ENCODE results near the gene RERE. TPM values are rescaled to one million over a fixed set of nuclear protein-coding genes. Genes with fewer than 3 reads are reported as not detected.
A peak's percentile ranks its signal among the peaks of the same experiment; 100 is the strongest.

Gene RERE
- total RNA-seq, 1 experiment from 2014 or later: 47.4 TPM

DNA sequence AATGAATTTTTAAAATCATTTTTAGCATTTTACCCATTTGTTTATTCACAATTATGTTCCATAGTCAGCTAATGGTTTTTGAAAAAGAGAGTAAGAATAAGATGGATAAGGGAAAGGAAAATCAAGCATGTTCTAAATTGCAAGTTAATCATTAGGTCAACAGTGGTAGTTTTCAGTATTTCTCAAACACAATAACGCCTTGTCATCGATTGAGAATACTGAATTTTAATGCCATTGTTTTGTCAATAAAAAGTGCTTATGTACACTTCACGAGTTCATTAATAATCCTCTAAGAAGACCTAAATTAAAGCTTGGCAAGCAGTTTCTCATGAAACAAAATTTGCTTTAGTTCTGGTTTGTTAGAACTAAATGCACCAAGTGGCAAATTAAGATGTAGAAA is 100.3 kb downstream of the RERE start:
- Histone ChIP-seq H3K4me3 (no peak overlapping the region), H3K27me3 (no peaks in the 10 kb centered on the region), H3K27ac (no peak overlapping the region), H3K4me1 (peaks cover 9% of the 10 kb centered on the region), H3K9me3 (replicated peaks) (no peaks in the 10 kb centered on the region), H3K36me3 (no peaks in the 10 kb centered on the region)
- no peak for DNase-seq

DNA sequence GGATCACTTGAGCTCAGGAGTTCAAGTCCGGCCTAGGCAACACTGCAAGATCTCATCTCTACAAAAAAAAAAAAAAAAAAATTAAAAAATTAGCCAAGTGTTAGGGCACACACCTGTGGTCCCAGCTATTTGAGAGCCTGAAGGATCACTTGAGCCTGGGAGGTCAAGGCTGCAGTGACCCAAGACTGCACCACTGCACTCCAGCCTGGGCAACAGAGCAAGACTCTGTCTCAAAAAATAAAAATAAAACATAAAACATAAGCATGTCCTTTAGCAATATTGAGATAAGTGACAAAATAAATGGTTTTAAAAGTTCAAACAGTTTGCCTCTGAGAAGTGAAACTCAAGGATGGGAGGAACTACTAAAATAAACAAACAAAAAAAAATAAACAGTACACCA is 101.2 kb downstream of the RERE start:
- no peak for DNase-seq

DNA sequence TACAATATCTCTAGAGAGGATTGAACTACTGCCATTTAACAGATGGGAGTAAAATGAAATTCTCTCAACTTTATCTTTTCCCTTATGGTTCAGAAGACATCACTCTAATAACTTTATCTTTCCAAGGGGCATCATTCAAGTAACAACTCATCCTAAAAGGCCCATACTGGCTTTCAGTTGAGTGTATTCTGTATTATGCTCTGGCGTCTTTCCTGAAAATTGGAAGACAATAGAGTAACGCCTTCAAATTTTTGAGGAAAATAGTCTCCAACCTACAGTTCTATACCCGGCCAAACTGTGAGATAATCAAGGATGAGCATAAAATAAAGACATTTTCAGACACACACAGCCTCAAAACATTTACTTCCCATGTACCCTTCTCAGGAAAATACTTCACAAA is 103.3 kb downstream of the RERE start:
- no peaks in the 10 kb centered on the region for H3K27me3 ChIP-seq
- no peak overlapping the region for H3K4me3 ChIP-seq
- H3K27ac ChIP-seq: no peak overlapping the region
- no peaks in the 10 kb centered on the region for H3K9me3 ChIP-seq (replicated peaks)
- DNase-seq: no peak
- peaks cover 20% of the 10 kb centered on the region for H3K4me1 ChIP-seq
- H3K36me3 ChIP-seq: no peaks in the 10 kb centered on the region

More for the DNA sequence above, 101.2 kb downstream of the RERE start:
- Histone ChIP-seq H3K36me3 (no peaks in the 10 kb centered on the region), H3K27me3 (no peaks in the 10 kb centered on the region), H3K4me3 (no peak overlapping the region), H3K9me3 (replicated peaks) (no peaks in the 10 kb centered on the region), H3K27ac (no peak overlapping the region), H3K4me1 (peaks cover 18% of the 10 kb centered on the region)

DNA sequence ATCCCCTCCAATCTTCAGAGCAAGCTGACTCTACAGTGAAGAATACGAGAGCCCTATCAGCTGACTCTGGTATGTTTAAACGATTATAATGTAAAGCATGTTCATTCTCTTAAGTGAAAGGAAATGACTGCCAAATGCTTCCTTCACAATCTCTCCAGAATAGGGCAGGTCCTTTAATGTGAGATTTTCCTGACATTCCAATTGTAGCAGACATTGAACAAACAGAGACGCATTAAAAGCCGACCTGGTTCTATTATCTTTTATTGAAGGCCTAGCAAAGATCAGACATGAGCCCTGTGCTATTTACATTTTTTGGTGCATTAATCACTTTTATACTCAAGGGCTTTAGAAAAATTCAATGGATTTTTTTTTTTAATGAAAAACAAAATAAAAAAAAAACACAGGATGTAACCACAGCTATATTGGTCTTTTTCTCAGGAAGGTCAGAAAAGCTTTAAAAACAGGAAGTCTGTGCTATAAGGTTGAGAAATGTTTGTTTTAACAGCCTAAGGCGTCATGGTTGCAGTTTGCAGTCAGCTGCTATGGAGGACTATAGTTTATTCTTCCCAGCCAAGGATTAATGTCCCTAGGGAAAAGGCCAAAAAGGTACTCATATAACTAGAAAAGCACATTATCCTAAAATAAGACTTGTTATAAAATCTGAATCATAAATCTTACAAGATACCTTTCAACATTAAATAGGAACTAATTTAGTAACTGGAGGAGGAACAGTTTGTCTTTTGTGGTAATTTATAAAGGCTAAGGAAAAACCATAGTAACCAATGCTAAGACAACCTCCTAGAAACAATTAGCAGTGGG is 104.8 kb downstream of the RERE start:
- H3K27me3 ChIP-seq: no peaks in the 10 kb centered on the region
- no peaks in the 10 kb centered on the region for H3K9me3 ChIP-seq (replicated peaks)
- H3K27ac ChIP-seq: peak overlapping the region; percentile 55
- DNase-seq: peak; percentile 66 to 93
- H3K4me1 ChIP-seq: peaks cover 24% of the 10 kb centered on the region
- peak overlapping the region; percentile 17 for H3K4me3 ChIP-seq
- H3K36me3 ChIP-seq: no peaks in the 10 kb centered on the region

DNA sequence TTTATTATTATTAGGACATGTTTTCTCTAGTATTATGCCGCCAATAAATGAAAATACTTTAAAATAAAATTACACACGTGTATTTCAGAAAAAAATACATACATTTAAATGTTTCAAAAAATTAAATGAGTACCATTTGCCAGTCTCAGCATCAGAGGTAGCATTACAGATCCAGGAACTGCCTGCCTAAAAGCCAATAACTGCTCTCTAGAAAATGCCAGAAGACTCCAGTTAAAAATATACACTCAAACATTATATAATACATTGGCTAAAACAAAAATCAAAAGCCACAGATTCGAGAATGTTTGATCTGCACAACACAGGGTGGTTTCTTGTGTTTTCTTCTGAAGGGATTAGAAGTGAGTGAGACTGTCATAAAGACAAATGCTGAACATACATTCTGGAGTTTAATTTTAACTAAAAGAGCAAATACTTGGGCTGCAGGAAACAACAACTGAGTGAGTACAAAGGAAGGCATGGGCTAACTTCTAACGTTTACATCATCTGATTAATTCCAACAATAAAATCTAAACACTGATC is 105.5 kb downstream of the RERE start:
- Histone ChIP-seq H3K4me1 (peaks cover 30% of the 10 kb centered on the region), H3K9me3 (replicated peaks) (no peaks in the 10 kb centered on the region), H3K36me3 (no peaks in the 10 kb centered on the region), H3K4me3 (peak overlapping the region; percentile 17), H3K27ac (peak overlapping the region; percentile 55), H3K27me3 (no peaks in the 10 kb centered on the region)
- DNase-seq: peak in 1 of 2 experiments; percentile 14

DNA sequence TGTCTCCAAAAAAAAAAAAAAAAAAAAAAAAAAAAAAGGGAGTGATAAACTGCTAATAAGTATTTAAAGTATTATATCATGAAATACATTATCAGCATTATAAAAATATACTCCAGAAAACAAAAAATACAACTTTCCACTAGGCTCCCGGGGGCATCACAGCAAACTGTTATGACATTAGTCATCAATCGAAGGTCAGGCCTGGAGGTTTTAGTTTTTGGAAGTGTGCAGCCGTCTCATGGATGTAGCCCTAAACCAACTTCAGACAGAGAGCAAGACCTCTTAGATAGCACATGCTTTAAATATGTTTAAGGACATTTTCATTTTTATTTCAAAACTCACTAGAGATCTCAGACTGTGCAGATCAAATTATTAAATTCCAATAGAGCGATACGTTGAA is 106.3 kb downstream of the RERE start:
- Histone ChIP-seq H3K4me1 (peaks cover 37% of the 10 kb centered on the region), H3K4me3 (no peak overlapping the region), H3K9me3 (replicated peaks) (no peaks in the 10 kb centered on the region), H3K27me3 (no peaks in the 10 kb centered on the region), H3K27ac (peak overlapping the region; percentile 55; the same call in 1 of the 2 replicates), H3K36me3 (no peaks in the 10 kb centered on the region)
- DNase-seq: peak in 1 of 2 experiments; percentile 8

DNA sequence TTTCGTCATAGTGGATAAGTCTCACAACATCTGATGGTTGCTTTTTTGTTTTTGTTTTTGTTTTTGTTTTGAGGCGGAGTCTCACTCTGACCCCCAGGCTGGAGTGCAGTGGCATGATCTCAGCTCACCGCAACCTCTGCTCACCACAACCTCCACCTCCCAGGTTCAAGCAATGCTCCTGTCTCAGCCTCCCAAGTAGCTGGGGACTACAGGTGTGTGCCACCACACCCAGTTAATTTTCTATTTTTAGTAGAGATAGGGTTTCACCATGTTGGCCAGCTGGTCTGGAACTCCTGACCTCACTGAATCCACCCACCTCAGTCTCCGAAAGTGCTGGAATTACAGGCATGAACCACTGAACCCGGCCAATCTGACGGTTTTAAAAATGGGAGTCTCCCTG is 109.2 kb downstream of the RERE start:
- Histone ChIP-seq H3K4me1 (peaks cover 39% of the 10 kb centered on the region), H3K36me3 (no peaks in the 10 kb centered on the region), H3K27ac (no peak overlapping the region), H3K4me3 (no peak overlapping the region), H3K9me3 (replicated peaks) (no peaks in the 10 kb centered on the region), H3K27me3 (no peaks in the 10 kb centered on the region)
- no peak for DNase-seq

DNA sequence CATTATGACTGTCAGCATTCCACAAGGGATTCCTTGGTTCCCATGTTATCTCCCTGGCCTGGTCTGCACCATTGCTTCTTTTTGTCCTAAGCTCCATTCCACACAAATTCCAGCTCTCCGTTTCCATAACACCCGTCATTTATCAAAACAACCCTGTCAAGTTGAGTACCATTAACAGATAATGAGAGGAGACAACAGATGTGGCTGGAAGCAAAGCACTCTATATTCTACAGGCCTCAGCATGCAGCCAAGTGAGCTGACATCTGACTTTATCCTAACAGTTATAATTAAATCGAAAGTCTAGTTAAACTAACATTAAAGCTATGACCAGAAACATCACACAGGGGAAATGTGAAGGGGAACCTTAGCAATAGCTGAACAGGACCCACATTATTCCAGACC is 110.4 kb downstream of the RERE start:
- H3K36me3 ChIP-seq: no peaks in the 10 kb centered on the region
- H3K4me1 ChIP-seq: peaks cover 31% of the 10 kb centered on the region
- H3K9me3 ChIP-seq (replicated peaks): no peaks in the 10 kb centered on the region
- H3K4me3 ChIP-seq: no peak overlapping the region
- peak overlapping the region; percentile 13; the same call in 1 of the 2 replicates for H3K27ac ChIP-seq
- peak; percentile 52 to 83 for DNase-seq
- no peaks in the 10 kb centered on the region for H3K27me3 ChIP-seq

DNA sequence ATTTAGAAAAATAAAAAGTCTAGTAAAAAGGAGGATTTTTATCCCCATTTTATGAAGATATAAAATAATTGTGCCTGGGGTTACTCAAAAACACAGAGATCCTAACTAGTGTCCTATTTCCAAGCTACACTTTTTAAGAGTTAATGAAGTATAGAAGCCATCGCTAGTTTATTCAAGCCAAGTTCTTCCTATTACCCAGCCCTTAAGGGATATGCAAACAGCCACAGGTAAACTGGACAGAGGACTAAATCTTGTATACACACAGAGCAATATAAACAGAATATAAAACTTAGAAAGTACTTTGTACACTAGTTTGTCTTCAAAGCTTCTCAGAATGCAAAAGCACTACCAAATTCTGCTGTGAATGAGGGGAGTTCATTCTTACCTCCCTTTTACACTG is 111.1 kb downstream of the RERE start:
- Histone ChIP-seq H3K4me1 (peaks cover 24% of the 10 kb centered on the region), H3K9me3 (replicated peaks) (no peaks in the 10 kb centered on the region), H3K36me3 (no peaks in the 10 kb centered on the region), H3K27me3 (no peaks in the 10 kb centered on the region), H3K4me3 (no peak overlapping the region), H3K27ac (no peak overlapping the region)
- DNase-seq: no peak

DNA sequence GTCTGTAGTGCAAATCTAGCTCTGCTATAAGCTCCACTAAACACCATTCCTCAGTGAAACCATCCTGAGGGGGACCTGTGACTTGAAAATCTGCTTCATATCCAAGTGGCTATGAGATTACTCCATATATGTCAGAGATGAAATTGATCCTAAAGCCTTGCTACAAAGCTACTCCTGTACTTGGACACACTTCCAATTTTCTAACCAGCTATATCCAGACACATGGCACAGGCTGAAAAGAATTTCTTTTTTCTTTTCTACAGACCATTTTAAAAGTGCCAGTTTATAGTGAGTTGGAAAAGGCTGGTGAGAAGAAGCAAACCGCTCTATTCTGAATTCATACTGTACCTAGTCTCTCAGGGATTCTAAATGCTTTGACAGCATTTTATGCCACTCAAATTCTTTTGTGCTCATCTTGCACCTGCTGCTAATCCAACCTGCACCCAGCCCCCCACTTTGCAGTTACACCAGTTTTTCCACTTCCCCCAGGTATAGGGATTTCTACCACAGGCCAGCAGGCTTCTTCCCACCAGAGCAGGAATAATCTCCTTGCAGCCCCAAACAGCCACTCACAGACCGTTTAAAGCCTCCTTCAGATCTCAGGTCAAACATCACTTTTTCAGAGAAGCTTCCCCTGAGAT is 112.5 kb downstream of the RERE start:
- H3K27ac ChIP-seq: no peak overlapping the region
- H3K36me3 ChIP-seq: no peaks in the 10 kb centered on the region
- no peaks in the 10 kb centered on the region for H3K27me3 ChIP-seq
- H3K4me1 ChIP-seq: peaks cover 28% of the 10 kb centered on the region
- DNase-seq: no peak
- no peaks in the 10 kb centered on the region for H3K9me3 ChIP-seq (replicated peaks)
- no peak overlapping the region for H3K4me3 ChIP-seq

DNA sequence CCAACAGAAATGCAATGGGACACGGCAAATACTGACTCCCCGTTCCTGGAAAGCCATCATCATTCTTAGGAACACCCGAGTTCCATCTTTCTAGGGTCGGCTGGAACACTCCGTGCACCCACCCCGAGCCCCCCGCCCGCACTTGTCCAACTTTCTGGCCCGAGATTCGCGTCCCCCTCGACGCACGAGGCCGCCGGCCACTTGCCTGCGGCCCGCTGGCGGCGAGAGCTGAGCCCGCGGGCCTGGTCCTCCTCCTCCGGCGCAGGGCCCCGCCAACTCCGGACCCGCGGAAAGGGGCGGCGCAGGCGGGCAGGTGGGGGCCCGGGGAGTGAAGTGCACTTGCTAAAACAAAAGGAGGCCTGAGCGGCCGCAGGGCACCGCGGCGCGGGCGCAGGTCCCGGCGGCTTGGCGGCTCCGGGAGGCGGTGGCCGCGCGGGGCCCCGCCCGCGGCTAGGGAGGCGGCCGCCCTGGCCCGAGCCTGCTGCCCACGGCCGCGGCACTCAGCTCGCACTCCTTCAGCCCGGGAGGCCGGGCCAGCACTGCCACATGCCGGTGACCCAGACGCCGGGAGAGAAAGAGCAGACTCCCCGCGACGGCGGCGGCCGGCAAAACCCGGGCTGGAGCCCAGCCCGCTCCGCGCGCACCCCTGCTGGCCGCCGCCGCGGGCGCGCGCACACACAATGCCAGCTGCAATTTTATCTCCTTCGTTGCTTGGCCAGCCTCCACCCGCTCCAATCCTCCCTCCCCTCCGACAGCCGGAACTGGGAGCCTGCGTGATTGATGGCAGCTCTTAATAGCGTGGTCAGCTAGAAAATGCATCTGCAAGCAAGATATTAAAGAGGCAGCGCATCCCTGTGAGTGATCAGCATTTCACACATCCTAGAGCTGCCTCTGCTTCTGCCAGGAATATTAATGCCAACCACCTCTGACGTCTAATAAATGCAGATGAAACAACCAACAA is 114.3 kb downstream of the RERE start:
- Histone ChIP-seq H3K27me3 (no peaks in the 10 kb centered on the region), H3K9me3 (replicated peaks) (no peaks in the 10 kb centered on the region), H3K27ac (peak overlapping the region; percentile 58), H3K4me1 (peaks cover 28% of the 10 kb centered on the region), H3K4me3 (peak overlapping the region; percentile 70), H3K36me3 (no peaks in the 10 kb centered on the region)
- peak; percentile 93 to 95 for DNase-seq

DNA sequence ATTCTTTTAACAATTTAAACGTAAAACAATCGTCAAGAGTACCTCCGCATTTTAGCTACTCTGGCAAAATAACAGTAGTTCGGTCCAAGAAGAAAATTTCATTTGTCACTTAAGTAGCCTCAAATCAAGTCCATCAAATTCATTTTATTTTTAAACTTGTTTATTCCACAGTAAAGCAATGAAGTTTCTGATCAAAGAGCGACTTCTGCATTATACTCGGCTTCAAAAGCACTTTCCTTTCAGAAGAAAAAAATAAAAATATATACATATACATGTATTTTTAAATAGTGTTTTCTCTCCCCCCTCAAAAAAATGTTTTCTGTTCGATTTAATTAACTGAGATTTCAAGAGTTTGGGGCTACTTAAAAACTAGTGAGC is 115.0 kb downstream of the RERE start:
- H3K4me1 ChIP-seq: peaks cover 23% of the 10 kb centered on the region
- DNase-seq: no peak
- H3K36me3 ChIP-seq: no peaks in the 10 kb centered on the region
- H3K27me3 ChIP-seq: no peaks in the 10 kb centered on the region
- peak overlapping the region; percentile 70 for H3K4me3 ChIP-seq
- peak overlapping the region; percentile 58 for H3K27ac ChIP-seq
- H3K9me3 ChIP-seq (replicated peaks): no peaks in the 10 kb centered on the region

DNA sequence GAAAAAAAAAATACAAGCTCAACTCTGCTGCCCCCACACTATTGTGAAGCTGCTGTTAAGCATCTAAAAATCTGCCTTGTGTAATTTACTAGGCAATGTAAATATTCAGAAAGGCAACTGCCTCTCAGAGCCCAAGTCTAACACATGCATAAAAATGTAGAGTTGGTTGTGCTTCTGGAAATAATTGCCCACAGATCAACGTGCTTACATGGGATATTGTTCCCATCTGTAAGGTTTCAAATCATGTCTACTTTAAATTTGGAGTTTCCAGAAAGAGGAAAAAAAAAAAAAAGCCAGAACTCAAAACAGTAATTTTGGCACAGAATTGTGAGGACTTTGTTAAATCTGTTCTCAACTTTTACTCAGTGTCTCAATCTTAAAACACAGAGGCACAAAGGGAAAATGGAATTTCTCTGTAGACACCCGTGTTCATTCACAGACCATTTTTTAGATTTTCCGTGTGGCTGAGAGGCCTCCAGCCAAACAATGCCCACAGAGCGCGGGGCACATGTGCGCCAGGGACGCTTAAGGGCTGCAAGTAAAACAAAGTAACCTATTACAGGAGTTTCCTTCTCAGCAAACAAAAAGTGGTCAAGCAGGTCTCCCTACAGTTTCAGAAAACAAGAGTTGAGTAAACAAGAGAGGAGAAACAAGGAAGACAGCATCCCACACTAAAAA is 115.5 kb downstream of the RERE start:
- Histone ChIP-seq H3K9me3 (replicated peaks) (no peaks in the 10 kb centered on the region), H3K36me3 (no peaks in the 10 kb centered on the region), H3K4me3 (peak overlapping the region; percentile 70), H3K27ac (peak overlapping the region; percentile 58), H3K4me1 (peaks cover 17% of the 10 kb centered on the region), H3K27me3 (no peaks in the 10 kb centered on the region)
- DNase-seq: peak; percentile 57 to 64

DNA sequence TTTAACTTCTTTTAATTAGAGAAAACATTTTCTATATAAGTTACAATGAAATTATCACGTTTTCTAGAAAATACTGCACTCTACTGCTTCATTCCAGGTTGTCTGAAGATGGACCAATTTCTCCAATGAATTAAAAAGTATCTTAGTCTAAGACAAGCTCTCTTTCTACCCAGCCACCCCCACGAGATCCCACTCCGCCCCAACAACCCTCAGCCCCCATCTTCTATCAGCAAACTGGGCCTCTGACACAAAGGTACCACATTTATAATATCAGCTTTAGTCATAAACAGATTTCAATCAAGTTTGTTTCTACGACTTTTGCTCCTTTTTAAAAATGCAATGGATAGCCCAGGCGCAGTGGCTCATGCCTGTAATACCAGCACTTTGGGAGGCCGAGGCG is 117.8 kb downstream of the RERE start:
- H3K9me3 ChIP-seq (replicated peaks): no peaks in the 10 kb centered on the region
- no peaks in the 10 kb centered on the region for H3K36me3 ChIP-seq
- no peak for DNase-seq
- no peak overlapping the region for H3K4me3 ChIP-seq
- peaks cover 11% of the 10 kb centered on the region for H3K4me1 ChIP-seq
- no peaks in the 10 kb centered on the region for H3K27me3 ChIP-seq
- H3K27ac ChIP-seq: no peak overlapping the region

All from SJCRH30 (cell line).